GM12878 (cell line): ENCODE results near the gene IGLL5. TPM values are rescaled to one million over a fixed set of nuclear protein-coding genes. Genes with fewer than 3 reads are reported as not detected.

ENCODE experiments used
- ATAC-seq: fragments of 200-7000 bp; cut with Tn5 transposase; 3 replicates; pipeline ENCODE4 v1.9.1; 2020; ENCODE audit warnings: mild to moderate bottlenecking, moderate library complexity
- BruUV-seq: library from RNA; stranded (reverse); fragments of 400-500 nt; replicated peaks from 2 replicates; lab custom pipeline; 2021; lab: Mats Ljungman, UMichigan
- CTCF ChIA-PET: fragments of 300-600 bp; sonication (Branson Sonifier 250); formaldehyde crosslinking; extraction: SDS; loops from one replicate; lab custom pipeline; 2021; ENCODE audit warnings: inconsistent platforms; lab: Yijun Ruan, JAX
- POLR2A ChIA-PET: fragments of 350-600 bp; formaldehyde crosslinking; extraction: SDS; loops from one replicate; lab custom pipeline; 2021; ENCODE audit warnings: inconsistent platforms; lab: Charles Lee
- RAD21 ChIA-PET: fragments of 300-600 bp; sonication (Branson Sonifier 250); formaldehyde crosslinking; loops from one replicate; lab custom pipeline; 2023; ENCODE audit warnings: antibody characterized with exemption; ENCODE audit not compliant: unreplicated experiment; lab: Charles Lee
- SMC1A ChIA-PET: fragments of 300-600 bp; sonication (Branson Sonifier 250); formaldehyde crosslinking; loops from one replicate; lab custom pipeline; 2023; ENCODE audit not compliant: unreplicated experiment, uncharacterized antibody; lab: Charles Lee
- DNase-seq: peaks from one replicate; pipeline ENCODE4 v3.0.0-alpha.2; 2011; ENCODE audit warnings: low read depth, low spot score
- FAIRE-seq: peaks from 3 replicates; lab custom pipeline; 2011; peaks lifted over from hg19 to GRCh38; lab: Jason Lieb, UNC
- H2AFZ ChIP-seq: 2 replicates; pipeline ENCODE4 v1.6.0; 2011; ENCODE audit warnings: low read depth, low read length, control low read depth; ENCODE audit not compliant: control insufficient read depth
- H3K27ac ChIP-seq: 2 replicates; pipeline ENCODE4 v1.5.1; 2011; ENCODE audit warnings: control low read depth; ENCODE audit not compliant: control insufficient read depth, insufficient read depth
- H3K27me3 ChIP-seq, 2 experiments: replicated peaks in 1 of 2; 2 replicates each; pipeline versions ENCODE4 v1.6.0 to v1.6.1; 2011; ENCODE audit warnings: low read length in 1 of 2; ENCODE audit not compliant: control insufficient read depth in 2 of 2, insufficient read depth in 2 of 2
- H3K36me3 ChIP-seq, 2 experiments: 2 replicates each; pipeline ENCODE4 v1.5.1; 2011; ENCODE audit warnings: low read length in 1 of 2; ENCODE audit not compliant: control insufficient read depth in 2 of 2, insufficient read depth in 2 of 2
- H3K4me1 ChIP-seq: 2 replicates; pipeline ENCODE4 v1.6.1; 2011; ENCODE audit warnings: mild to moderate bottlenecking, low read length, moderate library complexity, mixed read lengths; ENCODE audit not compliant: control insufficient read depth, insufficient read depth
- H3K4me2 ChIP-seq: 2 replicates; pipeline ENCODE4 v1.6.0; 2011; ENCODE audit warnings: control low read depth; ENCODE audit not compliant: control insufficient read depth, insufficient read depth
- H3K4me3 ChIP-seq: fragments of 200-600 bp; sonication (generic); 2 replicates; pipeline ENCODE4 v1.5.1; 2016
- H3K79me2 ChIP-seq: 2 replicates; pipeline ENCODE4 v1.6.0; 2011; ENCODE audit warnings: low read length; ENCODE audit not compliant: control insufficient read depth, insufficient read depth
- H3K9ac ChIP-seq: 2 replicates; pipeline ENCODE4 v1.8.0; 2011; ENCODE audit warnings: low read length, control low read depth, mixed read lengths; ENCODE audit not compliant: control insufficient read depth, insufficient read depth
- H3K9me3 ChIP-seq: replicated peaks from 3 replicates; pipeline ENCODE4 v1.5.1; 2011; ENCODE audit warnings: mild to moderate bottlenecking, low read length; ENCODE audit not compliant: control insufficient read depth, insufficient read depth
- H4K20me1 ChIP-seq: 2 replicates; pipeline ENCODE4 v1.6.0; 2011; ENCODE audit not compliant: control insufficient read depth, insufficient read depth
- DPF2 ChIP-seq: fragments of 450-650 bp; IDR thresholded peaks from 2 replicates; pipeline ENCODE4 v1.6.1; 2017; ENCODE audit warnings: mild to moderate bottlenecking
- IRF4 ChIP-seq: IDR thresholded peaks from 2 replicates; pipeline ENCODE4 v1.6.1; 2011; ENCODE audit warnings: low read depth, low read length
- RUNX3 ChIP-seq: IDR thresholded peaks from 2 replicates; pipeline ENCODE4 v1.6.1; 2012; ENCODE audit warnings: low read length, inconsistent platforms
- TCF12 ChIP-seq: IDR thresholded peaks from 2 replicates; pipeline ENCODE4 v1.6.1; 2011; ENCODE audit warnings: low read depth, mild to moderate bottlenecking, low read length
- WGBS: methylation state at CpG from one replicate; pipeline ENCODE4 v1.1.6; 2016; ENCODE audit warnings: low lambda C conversion rate; ENCODE audit not compliant: insufficient replicate concordance, insufficient coverage; ENCODE audit errors: missing lambda C conversion rate; 5-methylcytosine and 5-hydroxymethylcytosine counted together
- in situ Hi-C: fragments of 300-500 bp; cut with MboI; formaldehyde crosslinking; loops from 9 replicates; pipeline ENCODE4 v1.14.3; 2018; ENCODE audit warnings: mixed read lengths
- intact Hi-C: fragments of 100-400 bp; cut with micrococcal nuclease; formaldehyde crosslinking; loops from one replicate; pipeline ENCODE4 v1.14.2; 2022; ENCODE audit not compliant: unreplicated experiment
- polyA plus RNA-seq, 11 experiments: library from polyadenylated mRNA; depleted of rRNA in 4 of 11; unstranded in 6 of 11; stranded (reverse) in 5 of 11; fragments of >200 nt; fragmentation: Nextera tagmentation in 4 of 11; fragmentation: Illumina TruSeq in 1 of 11; extraction: Ambion mirVana in 4 of 11; extraction: Trizol in 1 of 11; gene quantifications; 1 replicate in 1 of 11; 2 replicates in 10 of 11; pipeline versions ENCODE4 v1.2.1 to v1.2.3, GENCODE V29; 2011 to 2016; ENCODE audit warnings: inconsistent platforms in 2 of 11, missing spikeins in 2 of 11, low read depth in 1 of 11
- total RNA-seq, 4 experiments: library from RNA; depleted of rRNA in 3 of 4; stranded (reverse); fragments of >200 nt in 3 of 4; fragmentation: Illumina TruSeq in 1 of 4; extraction: Trizol in 1 of 4; gene quantifications; 2 replicates each; pipeline versions ENCODE4 v1.2.1 to v1.2.3, GENCODE V29; 2013 to 2021
- TF ChIP-seq, protein P1 (sequence below): fragments of 450-650 bp; IDR thresholded peaks from 2 replicates; pipeline ENCODE4 v1.6.1; 2017; ENCODE audit warnings: mild to moderate bottlenecking, low read depth, inconsistent platforms; ENCODE audit not compliant: poor library complexity, severe bottlenecking
- TF ChIP-seq, protein P2 (sequence below): fragments of 450-650 bp; formaldehyde crosslinking; IDR thresholded peaks from 2 replicates; pipeline ENCODE4 v1.4.0; 2022; ENCODE audit warnings: mild to moderate bottlenecking, moderate library complexity
- TF ChIP-seq, protein P3 (sequence below): fragments of 450-650 bp; IDR thresholded peaks from 2 replicates; pipeline ENCODE4 v1.6.1; 2018; ENCODE audit warnings: mild to moderate bottlenecking, low read depth, moderate library complexity; ENCODE audit not compliant: partially characterized antibody

The IGLL5 gene
- total and polyA plus RNA-seq, 10 of the 15 experiments (the other 5 are each of a cell fraction or from before 2014, with no cell fraction given), result not detected

DNA sequence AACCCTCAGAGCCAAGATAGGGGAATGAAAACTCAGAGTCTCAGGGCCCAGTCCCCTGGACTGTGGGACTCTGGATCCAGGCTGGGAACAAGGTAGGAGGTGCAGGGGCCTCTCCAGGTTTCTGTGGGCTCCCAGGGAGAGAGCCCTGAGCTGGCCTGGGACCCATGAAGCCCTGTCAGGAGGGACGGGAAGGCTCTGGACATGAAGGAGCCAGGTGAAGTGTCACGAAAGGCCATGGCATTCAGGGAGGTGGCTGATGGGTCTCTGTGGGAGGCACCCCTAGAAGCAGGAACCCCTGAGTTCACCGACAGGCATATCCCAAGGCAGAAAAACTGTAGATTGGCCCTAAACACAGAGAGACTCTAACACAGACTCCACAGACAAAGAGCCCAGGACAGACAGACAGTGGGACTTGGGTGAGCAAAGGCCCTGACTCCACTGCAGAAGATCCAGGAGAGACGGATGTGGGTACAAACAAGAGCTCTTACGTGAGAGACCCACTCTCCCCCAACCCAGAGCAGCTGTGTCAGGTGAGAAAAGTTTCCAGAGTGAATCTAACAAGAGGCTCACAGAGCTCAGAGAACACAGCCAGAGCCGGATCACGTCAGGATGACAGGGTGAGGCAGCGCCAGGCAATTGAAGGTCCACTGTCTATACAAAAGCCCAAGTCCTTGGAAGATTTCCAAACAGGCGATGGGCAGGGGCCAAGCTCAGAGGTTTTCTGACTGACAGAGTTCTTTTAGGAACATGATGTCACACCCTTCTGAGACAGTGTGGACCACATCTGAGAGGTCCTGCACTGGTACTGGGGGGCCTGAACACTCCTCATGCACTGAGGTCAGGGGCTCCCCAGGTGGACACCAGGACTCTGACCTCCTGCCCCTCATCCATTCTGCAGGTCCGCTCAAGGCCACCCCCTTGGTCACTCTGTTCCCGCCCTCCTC, 27.4 kb downstream of the IGLL5 start:
- DNase-seq, result no peak
- H3K9me3 ChIP-seq, result no peaks in the 10 kb centered on the region
- H3K4me2 ChIP-seq, result no peak overlapping the region
- FAIRE-seq, result no peak
- H3K36me3 ChIP-seq, result no peaks in the 10 kb centered on the region
- no peaks in the 10 kb centered on the region for H3K27me3 ChIP-seq
- H4K20me1 ChIP-seq, result no peaks in the 10 kb centered on the region
- BruUV-seq, result no TSS peak
- H3K4me1 ChIP-seq, result peaks cover 27% of the 10 kb centered on the region
- H2AFZ ChIP-seq, result no peak overlapping the region
- TF ChIP-seq, protein P1, sequence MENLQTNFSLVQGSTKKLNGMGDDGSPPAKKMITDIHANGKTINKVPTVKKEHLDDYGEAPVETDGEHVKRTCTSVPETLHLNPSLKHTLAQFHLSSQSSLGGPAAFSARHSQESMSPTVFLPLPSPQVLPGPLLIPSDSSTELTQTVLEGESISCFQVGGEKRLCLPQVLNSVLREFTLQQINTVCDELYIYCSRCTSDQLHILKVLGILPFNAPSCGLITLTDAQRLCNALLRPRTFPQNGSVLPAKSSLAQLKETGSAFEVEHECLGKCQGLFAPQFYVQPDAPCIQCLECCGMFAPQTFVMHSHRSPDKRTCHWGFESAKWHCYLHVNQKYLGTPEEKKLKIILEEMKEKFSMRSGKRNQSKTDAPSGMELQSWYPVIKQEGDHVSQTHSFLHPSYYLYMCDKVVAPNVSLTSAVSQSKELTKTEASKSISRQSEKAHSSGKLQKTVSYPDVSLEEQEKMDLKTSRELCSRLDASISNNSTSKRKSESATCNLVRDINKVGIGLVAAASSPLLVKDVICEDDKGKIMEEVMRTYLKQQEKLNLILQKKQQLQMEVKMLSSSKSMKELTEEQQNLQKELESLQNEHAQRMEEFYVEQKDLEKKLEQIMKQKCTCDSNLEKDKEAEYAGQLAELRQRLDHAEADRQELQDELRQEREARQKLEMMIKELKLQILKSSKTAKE, result no peak
- TF ChIP-seq RUNX3 (0 out of 2 replicates have a peak, but pooled peaks have one; percentile 5), TCF12 (no peak), DPF2 (no peak), IRF4 (no peak)
- TF ChIP-seq, protein P2, sequence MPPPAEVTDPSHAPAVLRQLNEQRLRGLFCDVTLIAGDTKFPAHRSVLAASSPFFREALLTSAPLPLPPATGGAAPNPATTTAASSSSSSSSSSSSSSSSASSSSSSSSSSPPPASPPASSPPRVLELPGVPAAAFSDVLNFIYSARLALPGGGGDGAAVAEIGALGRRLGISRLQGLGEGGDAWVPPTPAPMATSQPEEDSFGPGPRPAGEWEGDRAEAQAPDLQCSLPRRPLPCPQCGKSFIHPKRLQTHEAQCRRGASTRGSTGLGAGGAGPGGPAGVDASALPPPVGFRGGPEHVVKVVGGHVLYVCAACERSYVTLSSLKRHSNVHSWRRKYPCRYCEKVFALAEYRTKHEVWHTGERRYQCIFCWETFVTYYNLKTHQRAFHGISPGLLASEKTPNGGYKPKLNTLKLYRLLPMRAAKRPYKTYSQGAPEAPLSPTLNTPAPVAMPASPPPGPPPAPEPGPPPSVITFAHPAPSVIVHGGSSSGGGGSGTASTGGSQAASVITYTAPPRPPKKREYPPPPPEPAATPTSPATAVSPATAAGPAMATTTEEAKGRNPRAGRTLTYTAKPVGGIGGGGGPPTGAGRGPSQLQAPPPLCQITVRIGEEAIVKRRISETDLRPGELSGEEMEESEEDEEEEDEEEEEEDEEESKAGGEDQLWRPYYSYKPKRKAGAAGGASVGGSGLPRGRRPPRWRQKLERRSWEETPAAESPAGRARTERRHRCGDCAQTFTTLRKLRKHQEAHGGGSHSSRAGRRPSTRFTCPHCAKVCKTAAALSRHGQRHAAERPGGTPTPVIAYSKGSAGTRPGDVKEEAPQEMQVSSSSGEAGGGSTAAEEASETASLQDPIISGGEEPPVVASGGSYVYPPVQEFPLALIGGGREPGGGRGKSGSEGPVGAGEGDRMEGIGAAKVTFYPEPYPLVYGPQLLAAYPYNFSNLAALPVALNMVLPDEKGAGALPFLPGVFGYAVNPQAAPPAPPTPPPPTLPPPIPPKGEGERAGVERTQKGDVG (CRISPR knock-in tag), result no peak
- TF ChIP-seq, protein P3, sequence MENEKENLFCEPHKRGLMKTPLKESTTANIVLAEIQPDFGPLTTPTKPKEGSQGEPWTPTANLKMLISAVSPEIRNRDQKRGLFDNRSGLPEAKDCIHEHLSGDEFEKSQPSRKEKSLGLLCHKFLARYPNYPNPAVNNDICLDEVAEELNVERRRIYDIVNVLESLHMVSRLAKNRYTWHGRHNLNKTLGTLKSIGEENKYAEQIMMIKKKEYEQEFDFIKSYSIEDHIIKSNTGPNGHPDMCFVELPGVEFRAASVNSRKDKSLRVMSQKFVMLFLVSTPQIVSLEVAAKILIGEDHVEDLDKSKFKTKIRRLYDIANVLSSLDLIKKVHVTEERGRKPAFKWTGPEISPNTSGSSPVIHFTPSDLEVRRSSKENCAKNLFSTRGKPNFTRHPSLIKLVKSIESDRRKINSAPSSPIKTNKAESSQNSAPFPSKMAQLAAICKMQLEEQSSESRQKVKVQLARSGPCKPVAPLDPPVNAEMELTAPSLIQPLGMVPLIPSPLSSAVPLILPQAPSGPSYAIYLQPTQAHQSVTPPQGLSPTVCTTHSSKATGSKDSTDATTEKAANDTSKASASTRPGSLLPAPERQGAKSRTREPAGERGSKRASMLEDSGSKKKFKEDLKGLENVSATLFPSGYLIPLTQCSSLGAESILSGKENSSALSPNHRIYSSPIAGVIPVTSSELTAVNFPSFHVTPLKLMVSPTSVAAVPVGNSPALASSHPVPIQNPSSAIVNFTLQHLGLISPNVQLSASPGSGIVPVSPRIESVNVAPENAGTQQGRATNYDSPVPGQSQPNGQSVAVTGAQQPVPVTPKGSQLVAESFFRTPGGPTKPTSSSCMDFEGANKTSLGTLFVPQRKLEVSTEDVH, result no peak
- RAD21 ChIA-PET, result interaction anchor here (0.9 to 1.5 kb wide), 3 partner anchors 11 to 40 kb away, joined by 3 to 4 read pairs (median 3); no protein-coding TSS in a partner anchor
- in situ Hi-C loops (loop anchor here (5.0 to 25.0 kb wide), 3 partner anchors 560 to 1203 kb away; no protein-coding TSS in a partner anchor), intact Hi-C loops (no loop called here)
- H3K27ac ChIP-seq, result no peak overlapping the region
- SMC1A ChIA-PET, result interaction anchor here (0.8 to 2.2 kb wide), 4 partner anchors 11 to 21 kb away, joined by 3 to 10 read pairs (median 4); no protein-coding TSS in a partner anchor
- CTCF ChIA-PET, result interaction anchor here (0.9 to 1.4 kb wide), 4 partner anchors 9 to 28 kb away, joined by 3 to 4 read pairs (median 3); no protein-coding TSS in a partner anchor
- ATAC-seq, result no peak
- H3K9ac ChIP-seq, result peak overlapping the region; percentile 40
- H3K79me2 ChIP-seq, result no peaks in the 10 kb centered on the region
- H3K4me3 ChIP-seq, result no peak overlapping the region
- 89% methylated on average over 11 of the region's 11 CpGs for WGBS
- POLR2A ChIA-PET, result interaction anchor here (1.0 to 4.1 kb wide), 3 partner anchors 9 to 230 kb away, joined by 3 to 21 read pairs (median 4); no protein-coding TSS in a partner anchor
